Colonic mucosa (tissue), 4 donors: ENCODE results near the gene PPP1R13B. TPM values are rescaled to one million over a fixed set of nuclear protein-coding genes. Genes with fewer than 3 reads are reported as not detected.

Experiments used
- DNase-seq: peaks from one replicate; pipeline ENCODE4 v3.0.0-alpha.2; 2020
- H3K27ac ChIP-seq: fragments of 200-600 bp; one replicate; pipeline ENCODE4 v1.8.0; 2021
- H3K27me3 ChIP-seq: fragments of 200-600 bp; one replicate; pipeline ENCODE4 v1.8.0; 2021
- H3K36me3 ChIP-seq: fragments of 200-600 bp; one replicate; pipeline ENCODE4 v1.8.0; 2021
- H3K4me1 ChIP-seq: fragments of 200-600 bp; one replicate; pipeline ENCODE4 v1.8.0; 2021; ENCODE audit warnings: mild to moderate bottlenecking
- H3K4me3 ChIP-seq: fragments of 200-600 bp; one replicate; pipeline ENCODE4 v1.8.0; 2021
- H3K9ac ChIP-seq, 2 donors: one replicate each; pipeline ENCODE4 v1.7.0; 2013; ENCODE audit warnings: control low read depth in 2 of 2, low read depth in 2 of 2, low read length in 2 of 2
- H3K9me3 ChIP-seq: fragments of 200-600 bp; one replicate; pipeline ENCODE4 v1.8.0; 2021
- intact Hi-C: fragments of 100-400 bp; cut with DNase I; formaldehyde crosslinking; loops from one replicate; pipeline ENCODE4 v1.14.1; 2022
- total RNA-seq, 2 donors: library from RNA; stranded (reverse); fragmentation: NEBNext Ultra II Directional in 1 of 2; extraction: Animal tissue kit (Norgen Biotek cat#: 25700) in 1 of 2; gene quantifications; one replicate each; pipeline ENCODE4 v1.2.1, GENCODE V29; 2021
- TF ChIP-seq, protein P1 (sequence below): fragments of 200-600 bp; IDR thresholded peaks from one replicate; pipeline ENCODE4 v1.8.0; 2022; ENCODE audit warnings: antibody characterized with exemption, mild to moderate bottlenecking
- donor health status: healthy.
- donor health status: DM: no; HTN: no; CAD: no.
- donor health status: DM: no; HTN: no; CAD: no.

PPP1R13B gene
- total RNA-seq, 2 donors from 2014 or later: 41.1 to 48.3 TPM

- no peak for DNase-seq
- intact Hi-C loops: no loop called here
Observed at GRCh38 chr14:103749860-103750259, 97.5 kb downstream of the PPP1R13B start.

GRCh38 chr14:103749452-103749851, 97.9 kb downstream of the PPP1R13B start:
- Histone ChIP-seq H3K36me3 (no peaks in the 10 kb centered on the region), H3K4me1 (no peaks in the 10 kb centered on the region), H3K9me3 (no peaks in the 10 kb centered on the region), H3K9ac (no peak overlapping the region), H3K4me3 (no peak overlapping the region), H3K27me3 (no peaks in the 10 kb centered on the region), H3K27ac (no peak overlapping the region)
- intact Hi-C loops: no loop called here
- DNase-seq: no peak
- TF ChIP-seq, protein P1, sequence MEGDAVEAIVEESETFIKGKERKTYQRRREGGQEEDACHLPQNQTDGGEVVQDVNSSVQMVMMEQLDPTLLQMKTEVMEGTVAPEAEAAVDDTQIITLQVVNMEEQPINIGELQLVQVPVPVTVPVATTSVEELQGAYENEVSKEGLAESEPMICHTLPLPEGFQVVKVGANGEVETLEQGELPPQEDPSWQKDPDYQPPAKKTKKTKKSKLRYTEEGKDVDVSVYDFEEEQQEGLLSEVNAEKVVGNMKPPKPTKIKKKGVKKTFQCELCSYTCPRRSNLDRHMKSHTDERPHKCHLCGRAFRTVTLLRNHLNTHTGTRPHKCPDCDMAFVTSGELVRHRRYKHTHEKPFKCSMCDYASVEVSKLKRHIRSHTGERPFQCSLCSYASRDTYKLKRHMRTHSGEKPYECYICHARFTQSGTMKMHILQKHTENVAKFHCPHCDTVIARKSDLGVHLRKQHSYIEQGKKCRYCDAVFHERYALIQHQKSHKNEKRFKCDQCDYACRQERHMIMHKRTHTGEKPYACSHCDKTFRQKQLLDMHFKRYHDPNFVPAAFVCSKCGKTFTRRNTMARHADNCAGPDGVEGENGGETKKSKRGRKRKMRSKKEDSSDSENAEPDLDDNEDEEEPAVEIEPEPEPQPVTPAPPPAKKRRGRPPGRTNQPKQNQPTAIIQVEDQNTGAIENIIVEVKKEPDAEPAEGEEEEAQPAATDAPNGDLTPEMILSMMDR: no peak

More at GRCh38 chr14:103749860-103750259, 97.5 kb downstream of the PPP1R13B start:
- H3K27ac ChIP-seq: no peak overlapping the region
- TF ChIP-seq, protein P1: no peak
- no peaks in the 10 kb centered on the region for H3K4me1 ChIP-seq
- no peaks in the 10 kb centered on the region for H3K36me3 ChIP-seq
- H3K27me3 ChIP-seq: no peaks in the 10 kb centered on the region
- H3K9me3 ChIP-seq: no peaks in the 10 kb centered on the region
- H3K9ac ChIP-seq: no peak overlapping the region
- H3K4me3 ChIP-seq: no peak overlapping the region

GRCh38 chr14:103748534-103748857, 98.9 kb downstream of the PPP1R13B start:
- peak overlapping the region in 1 of 2 donors; percentile 18 for H3K9ac ChIP-seq
- intact Hi-C loops: no loop called here
- H3K27me3 ChIP-seq: no peaks in the 10 kb centered on the region
- TF ChIP-seq, protein P1: no peak
- DNase-seq: no peak
- no peaks in the 10 kb centered on the region for H3K4me1 ChIP-seq
- H3K9me3 ChIP-seq: no peaks in the 10 kb centered on the region
- no peak overlapping the region for H3K27ac ChIP-seq
- no peak overlapping the region for H3K4me3 ChIP-seq
- H3K36me3 ChIP-seq: no peaks in the 10 kb centered on the region

DNA sequence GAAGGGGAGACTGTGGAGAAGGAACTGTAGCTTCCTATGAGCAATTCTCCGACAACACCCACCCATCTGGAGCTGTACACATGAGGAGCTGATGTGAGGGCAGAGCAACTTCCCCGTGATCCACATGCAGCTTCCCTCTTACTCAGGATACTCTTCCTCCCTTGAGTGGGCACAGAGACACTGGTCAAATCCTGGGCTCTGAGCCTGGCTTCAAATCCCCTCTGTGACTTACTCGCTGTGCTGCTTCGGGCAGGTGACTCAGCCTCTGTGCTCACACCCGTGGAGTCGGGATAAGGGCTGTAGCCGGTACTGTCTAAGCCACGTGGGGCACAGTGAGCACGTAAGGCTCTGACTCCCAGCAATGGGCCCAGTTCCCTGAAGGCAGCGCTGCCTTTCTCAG, 100.7 kb downstream of the PPP1R13B start:
- Histone ChIP-seq H3K27me3 (no peaks in the 10 kb centered on the region), H3K9ac (no peak overlapping the region), H3K27ac (no peak overlapping the region), H3K9me3 (no peaks in the 10 kb centered on the region), H3K4me3 (no peak overlapping the region), H3K4me1 (no peaks in the 10 kb centered on the region), H3K36me3 (no peaks in the 10 kb centered on the region)
- DNase-seq: no peak
- intact Hi-C loops: no loop called here
- TF ChIP-seq, protein P1: no peak

GRCh38 chr14:103745424-103745823, 102.0 kb downstream of the PPP1R13B start:
- TF ChIP-seq, protein P1: no peak
- intact Hi-C loops: no loop called here
- no peaks in the 10 kb centered on the region for H3K9me3 ChIP-seq
- H3K4me3 ChIP-seq: no peak overlapping the region
- H3K4me1 ChIP-seq: no peaks in the 10 kb centered on the region
- DNase-seq: no peak
- no peaks in the 10 kb centered on the region for H3K36me3 ChIP-seq
- H3K27me3 ChIP-seq: no peaks in the 10 kb centered on the region
- H3K9ac ChIP-seq: no peak overlapping the region
- no peak overlapping the region for H3K27ac ChIP-seq
